ENCODE measurements around the gene CARMIL3. TPM values are rescaled to one million over a fixed set of nuclear protein-coding genes. Genes with fewer than 3 reads are reported as not detected.

The CARMIL3 gene
- total and polyA plus RNA-seq, 2 of the 8 experiments (the other 6 are each of a cell fraction or from before 2014, with no cell fraction given) = 6.0 to 9.0 TPM

GRCh38 chr14:24098927-24099813, 47.4 kb downstream of the CARMIL3 start:
- no peaks in the 10 kb centered on the region for H3K27me3 ChIP-seq (replicated peaks in 1 of 4; ENCODE audit: control insufficient read depth in 3 of 4, extremely low read depth in 1 of 4, insufficient read depth in 3 of 4, low read length in 3 of 4)
- H3K18ac ChIP-seq (ENCODE audit: extremely low read depth, low read length) = no peak overlapping the region
- peaks cover 7 to 11% of the 10 kb centered on the region in 2 experiments for H4K20me1 ChIP-seq (replicated peaks in 1 of 2; ENCODE audit: control insufficient read depth in 1 of 2, insufficient read depth in 2 of 2, low read length in 2 of 2)
- H3K27ac ChIP-seq (ENCODE audit: low read depth, low read length) = no peak overlapping the region
- no peak overlapping the region for H2BK12ac ChIP-seq (ENCODE audit: low read depth, low read length)
- no peak for FAIRE-seq
- H2BK120ac ChIP-seq (replicated peaks; ENCODE audit: low read depth, low read length) = no peak overlapping the region
- H4K91ac ChIP-seq (replicated peaks; ENCODE audit: insufficient read length, low read length) = no peak overlapping the region
- CTCF ChIA-PET (ENCODE audit: partially characterized antibody) = interaction anchor here (0.9 to 12.8 kb wide), 3 partner anchors 7 to 41 kb away, joined by 3 to 160 read pairs (median 3); no protein-coding TSS in a partner anchor
- 96% methylated on average over 16 of the region's 17 CpGs; no CpG with 5 or more reads in 1 of the 2 experiments for WGBS, 2 experiments (ENCODE audit: extremely low coverage in 1 of 2, insufficient coverage in 1 of 2, insufficient read length in 1 of 2, insufficient replicate concordance in 2 of 2, low coverage in 1 of 2, low lambda C conversion rate in 2 of 2, missing lambda C conversion rate in 1 of 2)
- POLR2A ChIA-PET (ENCODE audit: partially characterized antibody) = interaction anchor here (0.8 to 23.9 kb wide), 9 partner anchors 6 to 44 kb away, joined by 3 to 626 read pairs (median 5); partner anchors contain the start of genes CPNE6, DCAF11, EMC9 and NRL
- peaks cover 9 to 70% (median 43%) of the 10 kb centered on the region in 4 experiments; a peak in 7 of 8 replicates for H3K36me3 ChIP-seq (ENCODE audit: control insufficient read depth in 2 of 4, insufficient read depth in 4 of 4, low read length in 3 of 4)
- peaks cover 5% of the 10 kb centered on the region for H3K79me1 ChIP-seq (ENCODE audit: low read depth, low read length)
- H3K23me2 ChIP-seq (ENCODE audit: low read depth, low read length) = peaks cover 8% of the 10 kb centered on the region
- no peak for DNase-seq (ENCODE audit: low read depth in 1 of 2, low spot score in 2 of 2)
- peaks cover 0 to 21% of the 10 kb centered on the region in 2 experiments; a peak in 2 of 4 replicates for H3K79me2 ChIP-seq (ENCODE audit: control insufficient read depth in 1 of 2, insufficient read depth in 2 of 2, low read length in 2 of 2)
- H3K4me3 ChIP-seq (ENCODE audit: extremely low read depth in 1 of 4, insufficient read depth in 2 of 4, low read depth in 3 of 4, low read length in 4 of 4) = no peak overlapping the region
- no peak overlapping the region for H2BK5ac ChIP-seq (ENCODE audit: low read depth, low read length)
- H2BK20ac ChIP-seq (ENCODE audit: low read length) = no peak overlapping the region
- no peak overlapping the region for H2BK15ac ChIP-seq (ENCODE audit: low read length)
- no peak overlapping the region for H3K23ac ChIP-seq (ENCODE audit: insufficient read length)
- no peak overlapping the region; the same call in 1 of the 2 replicates for H4K8ac ChIP-seq (ENCODE audit: extremely low read depth, insufficient read depth, low read length)
- H4K5ac ChIP-seq (ENCODE audit: insufficient read length, low read depth, low read length) = no peak overlapping the region
- H3K4ac ChIP-seq (replicated peaks; ENCODE audit: insufficient read length, low read depth, low read length) = no peak overlapping the region
- peaks cover 0 to 3% of the 10 kb centered on the region in 2 experiments; a peak in 3 of 4 replicates for H3K9me3 ChIP-seq (ENCODE audit: insufficient read depth in 2 of 2, low read depth in 1 of 2, low read length in 1 of 2)
- H3K56ac ChIP-seq (replicated peaks; ENCODE audit: insufficient read length, low read depth, low read length) = no peak overlapping the region
- H2AFZ ChIP-seq (ENCODE audit: low read length) = no peak overlapping the region
- H3K9ac ChIP-seq (replicated peaks in 1 of 4; ENCODE audit: extremely low read depth in 1 of 4, low read depth in 3 of 4, low read length in 3 of 4) = no peak overlapping the region
- H3K4me1 ChIP-seq (replicated peaks in 1 of 4; ENCODE audit: control insufficient read depth in 3 of 4, insufficient read depth in 4 of 4, low read length in 3 of 4) = peaks cover 0 to 9% (median 6%) of the 10 kb centered on the region in 4 experiments; a peak in 6 of 7 replicates
- H2AK5ac ChIP-seq (ENCODE audit: low read depth, low read length) = no peak overlapping the region
- no peak overlapping the region for H3K4me2 ChIP-seq (ENCODE audit: insufficient read depth in 1 of 2, low read depth in 2 of 2, low read length in 2 of 2)
- no peak overlapping the region for H3K14ac ChIP-seq (ENCODE audit: insufficient read length)
- TF ChIP-seq SRF (IDR thresholded peaks at IDR 0.05; ENCODE audit: low read depth, low read length) = no peak
- no peak for TF ChIP-seq CREB1 (IDR thresholded peaks at IDR 0.05)
- TF ChIP-seq TAF1 (IDR thresholded peaks at IDR 0.05; ENCODE audit: low read depth, low read length) = no peak
- TF ChIP-seq ATF2 (IDR thresholded peaks at IDR 0.05; ENCODE audit: low read length) = no peak
- TF ChIP-seq BRCA1 (IDR thresholded peaks at IDR 0.05; ENCODE audit: low read depth, low read length) = no peak
- no peak for TF ChIP-seq POLR2A (IDR thresholded peaks at IDR 0.05; ENCODE audit: control extremely low read depth in 1 of 2, low read depth in 2 of 2, low read length in 2 of 2)
- TF ChIP-seq USF2 (IDR thresholded peaks at IDR 0.05; ENCODE audit: low read length) = no peak
- TF ChIP-seq POU5F1 (IDR thresholded peaks at IDR 0.05; ENCODE audit: low read depth, low read length) = no peak
- no peak for TF ChIP-seq JUND (IDR thresholded peaks at IDR 0.05; ENCODE audit: low read length)

Data from H1 (cell line).